Measurements from ENCODE around the gene UNC79. TPM values are rescaled to one million over a fixed set of nuclear protein-coding genes. Genes with fewer than 3 reads are reported as not detected.
"Not testable (repeated sequence)": the region's sequence is repeated elsewhere in the genome, so short reads cannot be mapped to it uniquely, and the experiment has no call there.

Gene UNC79
- total RNA-seq, 2 donors from 2014 or later = 0.78 to 3.3 TPM

GRCh38 chr14:93398491-93398890 is 32.2 kb upstream of the UNC79 start:
- DNase-seq (no peak), ATAC-seq (no peak)
- H3K4me3 ChIP-seq = no peak overlapping the region
- TF ChIP-seq CTCF (IDR thresholded peaks at IDR 0.05) (no peak), POLR2A (IDR thresholded peaks at IDR 0.05) (no peak)
- intact Hi-C loops (cut with DNase I) = no loop called here
- H3K36me3 ChIP-seq (replicated peaks in 1 of 2; ENCODE audit: insufficient read depth in 1 of 2, low read depth in 2 of 2) = no peaks in the 10 kb centered on the region
- H3K9me3 ChIP-seq = peaks cover 0 to 8% (median 0%) of the 10 kb centered on the region in 3 donors
- no peaks in the 10 kb centered on the region for H3K4me1 ChIP-seq
- no peak overlapping the region for H3K27ac ChIP-seq
- H3K27me3 ChIP-seq = no peaks in the 10 kb centered on the region

- Histone ChIP-seq H3K36me3 (replicated peaks in 1 of 2; ENCODE audit: insufficient read depth in 1 of 2, low read depth in 2 of 2) (no peaks in the 10 kb centered on the region), H3K4me1 (no peaks in the 10 kb centered on the region), H3K27ac (no peak overlapping the region), H3K4me3 (no peak overlapping the region), H3K9me3 (no peaks in the 10 kb centered on the region), H3K27me3 (no peaks in the 10 kb centered on the region)
- 57% methylated on average over 3 of the region's 3 CpGs for WGBS, 2 donors
- ATAC-seq (no peak), DNase-seq (no peak)
- intact Hi-C loops (cut with DNase I) = no loop called here
- TF ChIP-seq POLR2A (IDR thresholded peaks at IDR 0.05) (no peak), CTCF (IDR thresholded peaks at IDR 0.05) (no peak)
Measured at GRCh38 chr14:93402951-93403350, 27.8 kb upstream of the UNC79 start.

GRCh38 chr14:93410021-93410420 is 20.7 kb upstream of the UNC79 start:
- Histone ChIP-seq H3K4me3 (no peak overlapping the region), H3K27ac (no peak overlapping the region), H3K4me1 (no peaks in the 10 kb centered on the region), H3K27me3 (no peaks in the 10 kb centered on the region), H3K9me3 (no peaks in the 10 kb centered on the region), H3K36me3 (replicated peaks in 1 of 2; ENCODE audit: insufficient read depth in 1 of 2, low read depth in 2 of 2) (no peaks in the 10 kb centered on the region)
- 51 to 62% methylated on average over 2 of the region's 2 CpGs for WGBS, 2 donors
- DNase-seq = no peak
- no peak for ATAC-seq
- TF ChIP-seq CTCF (IDR thresholded peaks at IDR 0.05) = no peak
- TF ChIP-seq POLR2A (IDR thresholded peaks at IDR 0.05) = no peak
- intact Hi-C loops (cut with DNase I) = no loop called here

GRCh38 chr14:93410893-93411292 is 19.8 kb upstream of the UNC79 start:
- ATAC-seq (no peak), DNase-seq (no peak)
- intact Hi-C loops (cut with DNase I) = no loop called here
- Histone ChIP-seq H3K4me1 (no peaks in the 10 kb centered on the region), H3K9me3 (no peaks in the 10 kb centered on the region), H3K36me3 (replicated peaks in 1 of 2; ENCODE audit: insufficient read depth in 1 of 2, low read depth in 2 of 2) (no peaks in the 10 kb centered on the region), H3K27me3 (no peaks in the 10 kb centered on the region), H3K27ac (no peak overlapping the region), H3K4me3 (no peak overlapping the region)
- TF ChIP-seq CTCF (IDR thresholded peaks at IDR 0.05) = no peak
- TF ChIP-seq POLR2A (IDR thresholded peaks at IDR 0.05) = no peak
- 80% methylated on average over 3 of the region's 3 CpGs; no CpG with 5 or more reads in 1 of the 2 donors for WGBS, 2 donors

GRCh38 chr14:93425136-93425535 is 5.6 kb upstream of the UNC79 start:
- H3K36me3 ChIP-seq (replicated peaks in 1 of 2; ENCODE audit: insufficient read depth in 1 of 2, low read depth in 2 of 2); H3K27me3 ChIP-seq; H3K9me3 ChIP-seq; H3K4me3 ChIP-seq; H3K4me1 ChIP-seq; DNase-seq; H3K27ac ChIP-seq; ATAC-seq; intact Hi-C loops (cut with DNase I): not testable (repeated sequence)
- WGBS, 2 donors = 84 to 100% methylated on average over 1 of the region's 1 CpG
